ENCODE measurements around the gene MCUB.
"Not testable (repeated sequence)": the region's sequence is repeated elsewhere in the genome, so short reads cannot be mapped to it uniquely, and the experiment has no call there.

MCUB gene

GRCh38 chr4:109629775-109630174, 69.7 kb downstream of the MCUB start:
- no peak for DNase-seq (ENCODE audit: low spot score)

GRCh38 chr4:109631532-109632108, 71.6 kb downstream of the MCUB start:
- no peak for DNase-seq (ENCODE audit: low spot score)

- DNase-seq (ENCODE audit: low spot score) = no peak
Measured at GRCh38 chr4:109640644-109641043, 80.6 kb downstream of the MCUB start.

- DNase-seq (ENCODE audit: low spot score) = no peak
Measured at GRCh38 chr4:109645874-109646710, 86.0 kb downstream of the MCUB start.

GRCh38 chr4:109648266-109648996, 88.4 kb downstream of the MCUB start:
- DNase-seq (ENCODE audit: low spot score) = peak; percentile 76

GRCh38 chr4:109648997-109649575, 89.0 kb downstream of the MCUB start:
- peak; percentile 35 for DNase-seq (ENCODE audit: low spot score)

- peak; percentile 67 for DNase-seq (ENCODE audit: low spot score)
Measured at GRCh38 chr4:109649872-109650271, 89.8 kb downstream of the MCUB start.

GRCh38 chr4:109655396-109655795, 95.3 kb downstream of the MCUB start:
- DNase-seq (ENCODE audit: low spot score) = no peak

- no peak for DNase-seq (ENCODE audit: low spot score)
Measured at GRCh38 chr4:109657854-109658418, 97.9 kb downstream of the MCUB start.

- DNase-seq (ENCODE audit: low spot score) = peak; percentile 24
Measured at GRCh38 chr4:109658871-109659410, 98.9 kb downstream of the MCUB start.

- DNase-seq (ENCODE audit: low spot score) = no peak
Measured at GRCh38 chr4:109662116-109662515, 102.1 kb downstream of the MCUB start.

GRCh38 chr4:109662771-109663170, 102.7 kb downstream of the MCUB start:
- DNase-seq (ENCODE audit: low spot score) = no peak

- no peak for DNase-seq (ENCODE audit: low spot score)
Measured at GRCh38 chr4:109665783-109666485, 105.9 kb downstream of the MCUB start.

- DNase-seq (ENCODE audit: low spot score) = no peak
Measured at GRCh38 chr4:109671350-109671749, 111.3 kb downstream of the MCUB start.

- DNase-seq (ENCODE audit: low spot score) = no peak
Measured at GRCh38 chr4:109672169-109672930, 112.3 kb downstream of the MCUB start.

- DNase-seq (ENCODE audit: low spot score) = no peak
Measured at GRCh38 chr4:109673303-109673702, 113.3 kb downstream of the MCUB start.

GRCh38 chr4:109675181-109675580, 115.1 kb downstream of the MCUB start:
- DNase-seq (ENCODE audit: low spot score) = no peak

- no peak for DNase-seq (ENCODE audit: low spot score)
Measured at GRCh38 chr4:109675843-109676242, 115.8 kb downstream of the MCUB start.

GRCh38 chr4:109676886-109677285, 116.8 kb downstream of the MCUB start:
- DNase-seq (ENCODE audit: low spot score) = no peak

GRCh38 chr4:109678472-109678871, 118.4 kb downstream of the MCUB start:
- DNase-seq (ENCODE audit: low spot score) = not testable (repeated sequence)

Measured in CD4-positive, alpha-beta T cell treated with Interleukin-6 at 100 ng/mL for 8 hours (primary cell).